OCI-M1 (cell line): ENCODE results near the gene PGD.
"Not testable (repeated sequence)": the region's sequence is repeated elsewhere in the genome, so short reads cannot be mapped to it uniquely, and the experiment has no call there.

ENCODE experiments used
- DNase-seq: peaks from one replicate; lab custom pipeline; 2025; lab: John Stamatoyannopoulos, UW

The PGD gene

GRCh38 chr1:10399444-10399941, 629 bp downstream of the PGD start:
- no peak for DNase-seq

GRCh38 chr1:10400013-10400412, 1.1 kb downstream of the PGD start:
- DNase-seq, result no peak

DNA sequence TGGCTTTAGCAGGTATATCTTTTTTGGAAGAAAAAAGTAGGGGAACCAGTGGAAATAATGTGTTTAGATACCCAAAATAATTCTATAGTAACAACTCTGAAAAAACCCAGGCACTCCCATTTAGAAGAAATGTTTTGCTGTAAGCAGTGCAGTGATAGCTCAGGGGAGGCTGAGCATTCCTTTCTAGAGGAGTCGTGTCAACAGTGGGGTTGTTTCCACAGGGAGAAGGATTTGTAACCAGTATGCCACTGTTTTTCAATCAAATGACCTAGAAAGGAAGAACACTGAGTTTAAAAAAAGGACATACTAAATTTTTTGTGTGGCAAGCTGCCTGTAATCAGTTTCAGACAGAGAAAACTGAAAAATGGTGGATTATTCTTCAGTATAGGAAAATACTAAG, 2.4 kb downstream of the PGD start:
- no peak for DNase-seq

DNA sequence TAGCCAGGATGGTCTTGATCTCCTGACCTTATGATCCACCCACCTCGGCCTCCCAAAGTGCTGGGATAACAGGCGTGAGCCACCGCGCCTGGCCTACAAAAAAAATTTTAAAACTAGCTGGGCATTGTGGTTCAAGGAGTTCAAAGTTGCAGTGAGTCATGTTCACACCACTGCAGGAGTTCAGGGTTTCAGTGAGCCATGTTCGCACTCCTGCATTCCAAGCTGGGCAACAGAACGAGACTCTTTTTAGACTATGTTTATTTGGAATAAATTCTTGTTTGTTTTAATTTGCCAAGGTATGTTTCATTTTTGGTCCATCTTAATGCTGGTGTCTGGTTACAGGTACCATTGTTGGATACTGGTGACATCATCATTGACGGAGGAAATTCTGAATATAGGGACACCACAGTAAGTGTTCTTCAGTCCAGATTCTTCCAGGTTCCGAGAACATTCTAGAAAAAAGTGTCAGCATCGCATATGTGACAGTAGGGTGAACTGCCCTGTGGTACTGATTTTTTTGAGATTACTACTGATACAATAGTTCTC, 3.9 kb downstream of the PGD start:
- DNase-seq, result no peak

GRCh38 chr1:10407201-10407600, 8.3 kb downstream of the PGD start:
- DNase-seq, result no peak

DNA sequence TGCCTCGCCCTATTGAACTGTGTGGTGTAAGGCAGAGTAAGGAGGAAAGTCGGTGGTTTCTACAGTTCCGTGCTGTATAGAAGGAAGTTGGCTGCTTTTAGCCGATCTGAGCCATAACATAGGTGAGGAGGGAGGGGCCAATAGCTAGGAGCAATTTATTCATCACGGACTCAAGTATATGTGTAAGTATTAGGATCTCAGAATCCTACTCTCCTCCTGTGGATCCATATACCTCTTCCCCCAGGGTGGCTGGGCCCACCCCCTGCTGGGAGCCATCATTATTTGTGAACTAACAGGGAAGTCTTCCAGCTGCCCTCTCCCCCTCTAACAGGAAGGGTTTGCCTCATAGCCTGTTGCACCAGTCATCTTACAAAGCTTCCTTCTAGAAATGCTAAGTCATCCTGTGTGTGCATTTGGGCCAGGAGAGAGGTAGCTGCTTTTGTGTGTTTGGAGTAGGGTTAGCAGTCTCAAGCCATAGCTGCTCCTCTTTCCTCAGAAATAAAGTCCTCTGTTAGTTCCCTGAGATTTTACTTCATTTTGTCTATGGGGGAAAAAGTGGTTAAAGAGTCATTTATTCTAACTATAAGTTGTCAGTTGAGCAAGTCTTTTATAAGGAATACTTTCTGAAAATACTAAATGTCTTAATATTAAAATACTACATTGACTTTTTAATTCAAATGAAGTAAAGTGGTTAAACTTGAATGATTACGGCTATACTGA, 16.5 kb downstream of the PGD start:
- DNase-seq, result peak; percentile 93

DNA sequence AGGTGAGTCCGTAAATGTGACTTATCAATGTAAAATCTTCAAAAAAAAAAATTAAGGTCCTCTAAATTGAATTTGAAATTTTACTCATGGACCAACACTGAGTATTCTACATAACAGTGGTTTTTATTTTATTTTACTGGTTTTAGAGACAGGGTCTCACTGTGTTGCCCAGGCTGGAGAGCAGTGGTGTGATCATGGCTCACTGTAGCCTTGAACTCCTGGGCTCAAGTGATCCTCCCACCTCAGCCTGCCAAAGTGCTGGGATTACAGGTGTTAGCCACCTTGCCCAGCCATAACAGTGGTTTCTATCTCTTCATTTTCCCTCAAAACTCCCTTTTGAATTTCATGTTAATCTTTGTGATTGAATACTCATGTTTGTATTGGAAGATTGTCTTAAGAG, 17.1 kb downstream of the PGD start:
- DNase-seq, result not testable (repeated sequence)

- DNase-seq, result not testable (repeated sequence)
Measured at GRCh38 chr1:10418741-10419140, 19.9 kb downstream of the PGD start.

GRCh38 chr1:10419351-10419750, 20.5 kb downstream of the PGD start:
- no peak for DNase-seq

DNA sequence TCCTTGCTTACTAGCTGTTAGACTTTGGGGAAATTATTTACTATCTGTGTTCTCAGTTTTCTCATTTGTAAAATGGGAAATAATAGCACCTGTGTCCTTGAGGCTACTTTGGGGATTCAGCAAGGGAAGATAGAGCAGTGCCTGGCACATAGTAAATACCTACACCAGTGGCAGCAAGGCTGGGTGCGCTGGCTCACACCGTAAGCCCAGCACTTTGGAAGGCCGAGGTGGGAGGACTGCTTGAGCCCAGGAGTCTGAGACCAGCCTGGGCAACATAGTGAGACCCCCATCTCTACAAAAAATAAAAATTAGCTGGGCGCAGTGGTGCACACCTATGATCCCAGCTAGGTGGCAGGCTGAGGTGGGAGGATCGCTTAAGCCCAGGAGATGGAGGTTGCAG, 22.8 kb downstream of the PGD start:
- DNase-seq, result no peak

DNA sequence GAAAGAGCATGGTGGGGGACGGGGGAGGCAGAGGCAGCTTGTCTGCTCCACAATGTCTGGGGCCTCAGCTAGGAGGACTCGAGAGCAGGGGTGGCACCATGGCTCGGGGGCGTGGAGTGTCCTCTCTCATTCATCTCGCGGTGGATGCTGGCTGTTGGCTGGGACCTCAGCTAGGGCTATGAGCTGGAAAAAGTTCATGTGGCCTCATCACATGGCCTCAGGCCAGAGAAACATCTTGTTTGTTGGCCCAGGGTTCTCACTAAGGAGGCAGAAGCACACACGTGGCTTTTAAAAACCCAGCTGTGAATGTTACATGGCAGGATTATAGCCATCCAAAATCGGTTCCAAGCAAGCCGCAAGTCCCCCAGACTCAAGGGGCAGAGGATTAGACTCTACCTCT, 25.2 kb downstream of the PGD start:
- DNase-seq, result no peak

DNA sequence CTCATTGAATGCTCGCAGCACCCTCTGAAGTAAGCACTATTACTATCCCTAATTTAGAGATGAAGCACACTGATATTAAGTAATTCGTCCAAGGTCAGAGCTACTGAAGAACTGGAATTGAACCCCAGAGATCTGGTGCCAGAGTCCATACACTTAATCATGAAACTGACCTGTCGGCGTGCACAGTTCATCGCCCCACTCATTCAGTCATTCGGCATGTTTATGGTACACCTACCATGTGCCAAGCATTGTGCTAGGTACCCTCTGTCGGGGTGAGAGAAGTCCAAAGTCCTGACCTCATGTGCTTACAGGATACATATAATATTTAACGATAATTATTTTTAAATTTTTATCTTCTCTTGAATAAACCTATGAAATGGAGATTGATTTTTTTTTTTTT, 25.8 kb downstream of the PGD start:
- DNase-seq, result no peak

GRCh38 chr1:10425826-10426534, 27.1 kb downstream of the PGD start:
- DNase-seq, result not testable (repeated sequence)

DNA sequence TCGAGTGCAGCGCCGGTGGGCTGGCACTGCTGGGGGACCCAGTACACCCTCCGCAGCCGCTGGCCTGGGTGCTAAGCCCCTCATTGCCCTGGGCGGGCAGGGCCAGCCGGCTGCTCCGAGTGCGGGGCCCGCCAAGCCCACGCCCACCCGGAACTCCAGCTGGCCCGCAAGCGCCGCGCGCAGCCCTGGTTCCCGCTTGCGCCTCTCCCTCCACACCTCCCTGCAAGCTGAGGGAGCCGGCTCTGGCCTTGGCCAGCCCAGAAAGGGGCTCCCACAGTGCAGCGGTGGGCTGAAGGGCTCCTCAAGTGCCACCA, 27.6 kb downstream of the PGD start:
- DNase-seq, result not testable (repeated sequence)

GRCh38 chr1:10428984-10429383, 30.1 kb downstream of the PGD start:
- DNase-seq, result no peak

- DNase-seq, result no peak
Measured at GRCh38 chr1:10429868-10430215, 31.0 kb downstream of the PGD start.

GRCh38 chr1:10430216-10431069, 31.6 kb downstream of the PGD start, which contains the start of gene CENPS:
CENPS (plus strand) TSS chr1:10430433; CDS start chr1:10430518, 85 bp downstream.
- peak; percentile 96 for DNase-seq

- peak; percentile 43 for DNase-seq
Measured at GRCh38 chr1:10431070-10431730, 32.3 kb downstream of the PGD start.

GRCh38 chr1:10432910-10433700, 34.2 kb downstream of the PGD start:
- no peak for DNase-seq

- DNase-seq, result no peak
Measured at GRCh38 chr1:10433790-10434189, 34.9 kb downstream of the PGD start.

- DNase-seq, result no peak
Measured at GRCh38 chr1:10434590-10434989, 35.7 kb downstream of the PGD start.
